ENCODE measurements around the gene FGF8. TPM values are rescaled to one million over a fixed set of nuclear protein-coding genes. Genes with fewer than 3 reads are reported as not detected.
A peak's percentile ranks its signal among the peaks of the same experiment; 100 is the strongest.

Gene FGF8
- total RNA-seq, 1 experiment from 2014 or later: not detected

DNA sequence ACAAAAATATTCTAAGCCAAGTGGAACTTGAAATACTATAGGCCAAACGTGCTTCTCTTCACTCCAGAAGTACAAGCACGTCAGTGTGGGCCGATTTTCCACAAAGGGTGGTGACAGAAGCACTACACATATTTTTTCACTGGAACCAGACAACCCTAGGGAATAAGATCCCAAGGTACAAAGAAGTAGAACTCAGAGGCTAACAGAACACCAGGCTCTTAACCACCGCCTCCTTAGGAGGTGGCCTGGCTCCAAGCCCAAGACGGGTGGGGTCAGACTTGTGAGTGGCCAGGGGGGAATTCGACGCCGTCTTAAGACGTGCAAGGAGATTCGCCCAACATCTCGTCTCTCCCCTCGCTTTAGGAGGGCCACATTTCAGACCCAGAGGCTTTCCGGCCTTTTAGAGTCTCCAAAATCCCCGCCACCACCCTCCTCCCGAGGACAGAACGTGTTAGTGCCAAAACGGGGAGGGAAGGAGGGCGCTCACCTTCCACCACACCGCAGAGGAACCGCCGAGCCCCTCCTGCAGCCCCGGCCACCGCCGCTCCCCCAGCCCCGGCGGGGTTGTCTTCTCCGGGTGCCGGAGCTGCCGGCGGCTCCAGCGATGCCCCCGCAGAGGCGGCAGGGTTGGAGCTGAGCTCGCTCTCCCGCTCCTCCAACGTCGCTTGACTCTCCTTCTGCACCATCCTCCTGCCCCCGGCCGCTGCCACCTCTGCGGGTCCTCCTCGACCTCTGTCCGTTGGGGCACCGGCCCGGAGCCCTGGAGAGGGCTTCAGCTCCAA is 41.6 kb upstream of the FGF8 start:
- 0 out of 2 replicates have a peak, but pooled peaks cover 6% of the 10 kb centered on the region for H3K36me3 ChIP-seq (ENCODE audit: low read depth, low read length)
- H3K9me3 ChIP-seq (ENCODE audit: low read length): no peaks in the 10 kb centered on the region
- BruUV-seq (replicated peaks): no TSS peak
- H3K79me2 ChIP-seq (ENCODE audit: low read length): peaks cover 57% of the 10 kb centered on the region
- H3K4me1 ChIP-seq (ENCODE audit: insufficient read depth, low read length): peaks cover 21% of the 10 kb centered on the region
- H3K9me2 ChIP-seq (replicated peaks; ENCODE audit: low read length): no peaks in the 10 kb centered on the region
- intact Hi-C loops (cut with micrococcal nuclease): loop anchor here (1.0 kb wide), 1 partner anchor 13 kb away; no protein-coding TSS in a partner anchor
- H4K20me1 ChIP-seq (ENCODE audit: low read length): peaks cover 46% of the 10 kb centered on the region
- no peak overlapping the region for H2AFZ ChIP-seq (ENCODE audit: low read length)
- peak overlapping the region; percentile 99 for H3K4me3 ChIP-seq (ENCODE audit: low read length)
- TF ChIP-seq EZH2phosphoT487 (IDR thresholded peaks at IDR 0.05; ENCODE audit: borderline replicate concordance, low read length) (no peak), EZH2 (IDR thresholded peaks at IDR 0.05; ENCODE audit: low read length, unreplicated experiment) (no peak)
- TF ChIP-seq, protein P1, sequence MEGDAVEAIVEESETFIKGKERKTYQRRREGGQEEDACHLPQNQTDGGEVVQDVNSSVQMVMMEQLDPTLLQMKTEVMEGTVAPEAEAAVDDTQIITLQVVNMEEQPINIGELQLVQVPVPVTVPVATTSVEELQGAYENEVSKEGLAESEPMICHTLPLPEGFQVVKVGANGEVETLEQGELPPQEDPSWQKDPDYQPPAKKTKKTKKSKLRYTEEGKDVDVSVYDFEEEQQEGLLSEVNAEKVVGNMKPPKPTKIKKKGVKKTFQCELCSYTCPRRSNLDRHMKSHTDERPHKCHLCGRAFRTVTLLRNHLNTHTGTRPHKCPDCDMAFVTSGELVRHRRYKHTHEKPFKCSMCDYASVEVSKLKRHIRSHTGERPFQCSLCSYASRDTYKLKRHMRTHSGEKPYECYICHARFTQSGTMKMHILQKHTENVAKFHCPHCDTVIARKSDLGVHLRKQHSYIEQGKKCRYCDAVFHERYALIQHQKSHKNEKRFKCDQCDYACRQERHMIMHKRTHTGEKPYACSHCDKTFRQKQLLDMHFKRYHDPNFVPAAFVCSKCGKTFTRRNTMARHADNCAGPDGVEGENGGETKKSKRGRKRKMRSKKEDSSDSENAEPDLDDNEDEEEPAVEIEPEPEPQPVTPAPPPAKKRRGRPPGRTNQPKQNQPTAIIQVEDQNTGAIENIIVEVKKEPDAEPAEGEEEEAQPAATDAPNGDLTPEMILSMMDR (conservative IDR thresholded peaks at IDR 0.05; ENCODE audit: low read depth, low read length): no peak
- ChIA-PET POLR2A (ENCODE audit: unreplicated experiment) (no interaction called here), CTCF (interaction anchor here (0.5 to 1.5 kb wide), 3 partner anchors 23 to 311 kb away, joined by 4 to 7 read pairs (median 4); no protein-coding TSS in a partner anchor)
- peak; percentile 89 for DNase-seq
- H3K4me2 ChIP-seq (ENCODE audit: low read length): peak overlapping the region; percentile 99
- ATAC-seq: peak; percentile 64
- no peaks in the 10 kb centered on the region for H3K27me3 ChIP-seq (ENCODE audit: low read length)
- no peaks in the 10 kb centered on the region for H3F3A ChIP-seq (ENCODE audit: low read length, unreplicated experiment)
- peak overlapping the region; percentile 53 for H3K27ac ChIP-seq (ENCODE audit: low read length)
- H3K9ac ChIP-seq (ENCODE audit: low read length): peak overlapping the region; percentile 94

DNA sequence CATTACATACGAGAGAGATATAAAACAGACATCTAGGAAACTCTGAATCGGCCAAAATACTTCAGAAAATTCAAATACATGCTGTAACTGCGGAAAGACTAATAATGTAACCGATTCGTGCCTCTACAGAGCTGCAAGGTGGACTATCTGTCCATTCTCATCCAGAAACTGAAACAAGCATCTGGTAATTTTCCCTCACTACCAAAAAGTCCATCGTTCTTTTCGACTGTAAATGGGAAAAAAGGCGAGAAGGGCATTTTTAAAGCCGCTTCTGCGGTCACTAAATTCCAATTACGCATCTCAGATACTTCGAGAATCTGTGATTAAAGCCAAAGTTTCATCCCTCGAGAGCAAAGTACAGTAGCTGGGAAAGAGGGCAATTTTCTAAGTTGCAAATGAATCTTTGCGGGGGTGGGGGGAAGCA is 41.0 kb upstream of the FGF8 start:
- no peak for TF ChIP-seq EZH2 (IDR thresholded peaks at IDR 0.05; ENCODE audit: low read length, unreplicated experiment)
- TF ChIP-seq, protein P1 (conservative IDR thresholded peaks at IDR 0.05; ENCODE audit: low read depth, low read length): no peak
- TF ChIP-seq EZH2phosphoT487 (IDR thresholded peaks at IDR 0.05; ENCODE audit: borderline replicate concordance, low read length): no peak
- Histone ChIP-seq H3K9me2 (replicated peaks; ENCODE audit: low read length) (no peaks in the 10 kb centered on the region), H3K9ac (ENCODE audit: low read length) (peak overlapping the region; percentile 94), H3K4me2 (ENCODE audit: low read length) (peak overlapping the region; percentile 99), H2AFZ (ENCODE audit: low read length) (no peak overlapping the region), H3K36me3 (ENCODE audit: low read depth, low read length) (peaks cover 6% of the 10 kb centered on the region; the same call in 1 of the 2 replicates), H3K9me3 (ENCODE audit: low read length) (no peaks in the 10 kb centered on the region), H4K20me1 (ENCODE audit: low read length) (peaks cover 46% of the 10 kb centered on the region), H3K4me3 (ENCODE audit: low read length) (peak overlapping the region; percentile 99), H3K27me3 (ENCODE audit: low read length) (no peaks in the 10 kb centered on the region), H3K27ac (ENCODE audit: low read length) (0 out of 2 replicates have a peak overlapping the region, but pooled peaks have one; percentile 53), H3F3A (ENCODE audit: low read length, unreplicated experiment) (no peaks in the 10 kb centered on the region), H3K4me1 (ENCODE audit: insufficient read depth, low read length) (peaks cover 21% of the 10 kb centered on the region), H3K79me2 (ENCODE audit: low read length) (peaks cover 63% of the 10 kb centered on the region)
- intact Hi-C loops (cut with micrococcal nuclease): no loop called here
- DNase-seq (no peak), ATAC-seq (no peak)
- BruUV-seq (replicated peaks): no TSS peak
- ChIA-PET CTCF (no interaction called here), POLR2A (ENCODE audit: unreplicated experiment) (no interaction called here)

DNA sequence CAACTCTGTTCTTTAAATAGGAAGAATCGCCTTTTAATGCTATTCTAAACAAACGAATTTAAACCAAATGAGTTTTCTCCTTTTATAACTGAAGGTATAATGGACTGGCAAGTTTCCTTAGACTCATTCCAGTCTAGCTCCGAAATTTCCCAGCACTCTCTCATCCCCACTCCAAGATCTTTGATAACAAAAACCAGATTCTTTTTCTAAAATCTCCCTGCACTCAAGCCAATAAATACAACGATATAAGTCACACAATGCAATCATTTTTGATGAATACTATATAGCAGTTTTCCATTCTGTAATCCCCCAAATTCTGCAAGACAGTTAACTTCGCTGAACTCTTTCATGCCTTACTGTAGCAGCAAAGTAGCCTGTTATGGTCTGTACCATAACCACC is 40.5 kb upstream of the FGF8 start:
- intact Hi-C loops (cut with micrococcal nuclease): no loop called here
- Histone ChIP-seq H2AFZ (ENCODE audit: low read length) (no peak overlapping the region), H4K20me1 (ENCODE audit: low read length) (peaks cover 46% of the 10 kb centered on the region), H3K4me2 (ENCODE audit: low read length) (peak overlapping the region; percentile 99), H3K9me2 (replicated peaks; ENCODE audit: low read length) (no peaks in the 10 kb centered on the region), H3K27ac (ENCODE audit: low read length) (no peak overlapping the region), H3K4me3 (ENCODE audit: low read length) (peak overlapping the region; percentile 99), H3K36me3 (ENCODE audit: low read depth, low read length) (peaks cover 9% of the 10 kb centered on the region; the same call in 1 of the 2 replicates), H3K9ac (ENCODE audit: low read length) (peak overlapping the region; percentile 94), H3F3A (ENCODE audit: low read length, unreplicated experiment) (no peaks in the 10 kb centered on the region), H3K9me3 (ENCODE audit: low read length) (no peaks in the 10 kb centered on the region), H3K4me1 (ENCODE audit: insufficient read depth, low read length) (peaks cover 21% of the 10 kb centered on the region), H3K79me2 (ENCODE audit: low read length) (peaks cover 69% of the 10 kb centered on the region), H3K27me3 (ENCODE audit: low read length) (no peaks in the 10 kb centered on the region)
- ChIA-PET CTCF (no interaction called here), POLR2A (ENCODE audit: unreplicated experiment) (interaction anchor here (0.7 kb wide), 1 partner anchor 53 kb away, joined by 14 read pairs; no protein-coding TSS in a partner anchor)
- ATAC-seq (no peak), DNase-seq (no peak)
- TF ChIP-seq, protein P1 (conservative IDR thresholded peaks at IDR 0.05; ENCODE audit: low read depth, low read length): no peak
- TF ChIP-seq EZH2 (IDR thresholded peaks at IDR 0.05; ENCODE audit: low read length, unreplicated experiment): no peak
- TF ChIP-seq EZH2phosphoT487 (IDR thresholded peaks at IDR 0.05; ENCODE audit: borderline replicate concordance, low read length): no peak
- BruUV-seq (replicated peaks): no TSS peak
